K562 (cell line): Measurements from ENCODE around the gene COL7A1. TPM values are rescaled to one million over a fixed set of nuclear protein-coding genes. Genes with fewer than 3 reads are reported as not detected.

Source experiments
- ATAC-seq: fragments of 200-7000 bp; cut with Tn5 transposase; 3 replicates; pipeline ENCODE4 v1.9.1; 2020; ENCODE audit warnings: moderate library complexity
- BruUV-seq: library from RNA; stranded (reverse); fragments of 400-500 nt; replicated peaks from 2 replicates; lab custom pipeline; 2021; lab: Mats Ljungman, UMichigan
- CTCF ChIA-PET: fragments of 300-600 bp; formaldehyde crosslinking; extraction: SDS; loops from one replicate; lab custom pipeline; 2021; ENCODE audit warnings: low intra/inter-chr PET ratio; lab: Yijun Ruan, JAX
- POLR2A ChIA-PET: fragments of 300-600, 350-650 bp; sonication (Branson Sonifier 250); formaldehyde crosslinking; extraction: SDS; loops from one replicate; lab custom pipeline; 2021; ENCODE audit warnings: antibody characterized with exemption, inconsistent platforms; lab: Yijun Ruan, JAX
- DNase-seq, 4 experiments: peaks; one replicate each; pipeline versions ENCODE4 v3.0.0 to v3.0.0-alpha.2; 2011 to 2018; ENCODE audit warnings: low spot score in 3 of 4, mixed read lengths in 3 of 4; ENCODE audit errors: extremely low read depth in 1 of 4
- FAIRE-seq: peaks from 2 replicates; lab custom pipeline; 2011; peaks lifted over from hg19 to GRCh38; lab: Jason Lieb, UNC
- H2AFZ ChIP-seq: 2 replicates; pipeline ENCODE4 v1.6.0; 2011; ENCODE audit warnings: low read depth, low read length, control low read depth, inconsistent platforms
- H3K27ac ChIP-seq: fragments of 200-600 bp; 3 replicates; pipeline ENCODE4 v1.8.0; 2011; ENCODE audit warnings: low read depth, mild to moderate bottlenecking, control low read depth, inconsistent platforms, low read length, moderate library complexity, mixed read lengths; ENCODE audit errors: extremely low read depth
- H3K27me3 ChIP-seq, 2 experiments: fragments of 300-600 bp in 1 of 2; 2 replicates in 1 of 2; 3 replicates in 1 of 2; pipeline versions ENCODE4 v1.6.0 to v1.8.0; 2011; ENCODE audit warnings: inconsistent platforms in 2 of 2, low read length in 2 of 2, mild to moderate bottlenecking in 1 of 2, mixed read lengths in 1 of 2, moderate library complexity in 1 of 2; ENCODE audit not compliant: control insufficient read depth in 2 of 2, insufficient read depth in 2 of 2
- H3K36me3 ChIP-seq: fragments of 300-600 bp; 3 replicates; pipeline ENCODE4 v1.8.0; 2011; ENCODE audit warnings: mild to moderate bottlenecking, low read length, inconsistent platforms; ENCODE audit not compliant: control insufficient read depth, insufficient read depth
- H3K4me1 ChIP-seq, 2 experiments: fragments of 200-600 bp in 1 of 2; replicated peaks in 1 of 2; 2 replicates in 1 of 2; 3 replicates in 1 of 2; pipeline versions ENCODE4 v1.5.1 to v1.8.0; 2011; ENCODE audit warnings: inconsistent platforms in 2 of 2, low read length in 2 of 2, mild to moderate bottlenecking in 1 of 2, mixed read lengths in 1 of 2, moderate library complexity in 1 of 2; ENCODE audit not compliant: control insufficient read depth in 2 of 2, insufficient read depth in 2 of 2
- H3K4me2 ChIP-seq: 2 replicates; pipeline ENCODE4 v1.6.1; 2011; ENCODE audit warnings: low read length, control low read depth, inconsistent platforms, mixed read lengths; ENCODE audit not compliant: insufficient read depth
- H3K4me3 ChIP-seq: fragments of 200-600 bp; sonication (generic), shearing (Covaris generic); 2 replicates; pipeline ENCODE4 v1.5.1; 2016; ENCODE audit warnings: control low read depth, inconsistent platforms
- H3K79me2 ChIP-seq: fragments of 200-600 bp; 3 replicates; pipeline ENCODE4 v1.8.0; 2011; ENCODE audit warnings: low read length, inconsistent platforms; ENCODE audit not compliant: control insufficient read depth, insufficient read depth
- H3K9ac ChIP-seq, 2 experiments: 2 replicates each; pipeline versions ENCODE4 v1.6.0 to v1.6.1; 2011; ENCODE audit warnings: low read depth in 2 of 2, low read length in 2 of 2, control low read depth in 1 of 2, inconsistent platforms in 1 of 2, mild to moderate bottlenecking in 1 of 2, mixed read lengths in 1 of 2; ENCODE audit not compliant: insufficient read depth in 1 of 2
- H3K9me1 ChIP-seq: one replicate; pipeline ENCODE4 v1.6.0; 2011; ENCODE audit warnings: inconsistent platforms, mild to moderate bottlenecking, low read length, moderate library complexity; ENCODE audit not compliant: control insufficient read depth, insufficient read depth
- H3K9me3 ChIP-seq: replicated peaks from 2 replicates; pipeline ENCODE4 v1.5.1; 2011; ENCODE audit warnings: low read depth, low read length, inconsistent platforms; ENCODE audit not compliant: control insufficient read depth, insufficient read depth
- H4K20me1 ChIP-seq: replicated peaks from 2 replicates; pipeline ENCODE4 v1.6.1; 2011; ENCODE audit warnings: low read length, inconsistent platforms, mixed read lengths; ENCODE audit not compliant: control insufficient read depth, insufficient read depth
- BRF1 ChIP-seq: IDR thresholded peaks from 3 replicates; pipeline ENCODE4 v1.6.1; 2011; ENCODE audit warnings: borderline replicate concordance, mild to moderate bottlenecking; ENCODE audit not compliant: insufficient read length; ENCODE audit errors: extremely low read depth
- CBFA2T2 ChIP-seq: fragments of 450-650 bp; conservative IDR thresholded peaks from 2 replicates; pipeline ENCODE4 v1.6.1; 2017; ENCODE audit warnings: mild to moderate bottlenecking
- CBFA2T3 ChIP-seq: fragments of 450-650 bp; IDR thresholded peaks from 2 replicates; pipeline ENCODE4 v1.6.1; 2017
- ESRRA ChIP-seq: fragments of 450-650 bp; IDR thresholded peaks from 2 replicates; pipeline ENCODE4 v1.6.1; 2014; ENCODE audit warnings: low read depth, mild to moderate bottlenecking, moderate library complexity, borderline replicate concordance
- FOXK1 ChIP-seq: sonication (generic); formaldehyde crosslinking; IDR thresholded peaks from 2 replicates; pipeline ENCODE4 v1.8.0; 2022; ENCODE audit warnings: missing genetic modification reagents, mild to moderate bottlenecking, borderline replicate concordance
- MYNN ChIP-seq, 2 experiments: sonication (generic); formaldehyde crosslinking in 1 of 2; IDR thresholded peaks; 2 replicates each; pipeline versions ENCODE4 v1.5.0 to v1.6.1; 2016 to 2020; ENCODE audit warnings: antibody characterized with exemption in 1 of 2, missing genetic modification reagents in 1 of 2
- PHB2 ChIP-seq: fragments of 450-650 bp; IDR thresholded peaks from 2 replicates; pipeline ENCODE4 v1.6.1; 2017; ENCODE audit warnings: low read depth
- SAFB2 ChIP-seq: fragments of 200-400 bp; formaldehyde crosslinking; IDR thresholded peaks from 2 replicates; pipeline ENCODE4 v1.6.1; 2018; ENCODE audit warnings: borderline replicate concordance, low read length, low read depth, moderate library complexity; ENCODE audit not compliant: severe bottlenecking
- SIRT6 ChIP-seq: IDR thresholded peaks from one replicate; pipeline ENCODE4 v1.6.1; 2012; ENCODE audit warnings: low read depth, mild to moderate bottlenecking, control low read depth, inconsistent platforms, low read length, moderate library complexity
- SMAD2 ChIP-seq: fragments of 150-350 bp; IDR thresholded peaks from 2 replicates; pipeline ENCODE4 v1.6.1; 2014; ENCODE audit warnings: low read depth, mild to moderate bottlenecking, low read length
- ZBTB9 ChIP-seq: fragments of 450-650 bp; formaldehyde crosslinking; IDR thresholded peaks from 2 replicates; pipeline ENCODE4 v1.4.0; 2020; ENCODE audit warnings: mild to moderate bottlenecking, moderate library complexity
- ZC3H4 ChIP-seq: sonication (generic); formaldehyde crosslinking; IDR thresholded peaks from 2 replicates; pipeline ENCODE4 v1.9.0; 2021; ENCODE audit warnings: missing genetic modification reagents, borderline replicate concordance
- ZNF134 ChIP-seq: fragments of 250-450 bp; sonication (Bioruptor Pico); conservative IDR thresholded peaks from 2 replicates; pipeline ENCODE4 v1.4.0; 2020
- ZNF395 ChIP-seq: fragments of 200-800 bp; sonication (Bioruptor generic); IDR thresholded peaks from 2 replicates; pipeline ENCODE4 v1.6.1; 2017; ENCODE audit warnings: missing genetic modification characterization, missing compliant biosample characterization
- ZNF76 ChIP-seq: fragments of 250-450 bp; sonication (Bioruptor Pico); IDR thresholded peaks from 2 replicates; pipeline ENCODE4 v1.4.0; 2020; ENCODE audit warnings: mild to moderate bottlenecking, moderate library complexity, borderline replicate concordance
- WGBS: fragments of 100-300 bp; shearing (Covaris generic); methylation state at CpG from one replicate; pipeline ENCODE4 v1.1.6; 2016; ENCODE audit warnings: low coverage, mixed read lengths; ENCODE audit not compliant: insufficient coverage; ENCODE audit errors: missing lambda C conversion rate; 5-methylcytosine and 5-hydroxymethylcytosine counted together
- in situ Hi-C: fragments of 300-500 bp; cut with MboI; formaldehyde crosslinking; loops from 4 replicates; pipeline ENCODE4 v1.15.0; 2018; ENCODE audit warnings: inconsistent platforms, mixed read lengths
- intact Hi-C: fragments of 100-400 bp; cut with micrococcal nuclease; formaldehyde crosslinking; loops from 2 replicates; pipeline ENCODE4 v1.14.2; 2022
- polyA plus RNA-seq, 8 experiments: library from polyadenylated mRNA; depleted of rRNA in 4 of 8; stranded (reverse) in 5 of 8; unstranded in 3 of 8; fragments of >200 nt; fragmentation: Nextera tagmentation in 2 of 8; fragmentation: Illumina TruSeq in 1 of 8; extraction: Ambion mirVana in 2 of 8; extraction: Trizol in 1 of 8; gene quantifications; 2 replicates each; pipeline versions ENCODE4 v1.2.1 to v1.2.3, GENCODE V29; 2011 to 2014; ENCODE audit warnings: inconsistent platforms in 1 of 8, missing spikeins in 1 of 8
- total RNA-seq, 7 experiments: library from RNA; depleted of rRNA in 6 of 7; stranded (reverse); fragments of >200 nt in 6 of 7; fragmentation: Illumina TruSeq in 2 of 7; extraction: Trizol in 2 of 7; gene quantifications; 2 replicates each; pipeline versions ENCODE4 v1.2.1 to v1.2.3, GENCODE V29; 2011 to 2021; ENCODE audit warnings: low replicate concordance in 1 of 7
- TF ChIP-seq, protein P1 (sequence below): sonication (generic); formaldehyde crosslinking; IDR thresholded peaks from 2 replicates; pipeline ENCODE4 v1.8.1; 2022; ENCODE audit warnings: missing genetic modification reagents

Gene COL7A1
- total and polyA plus RNA-seq, 9 of the 15 experiments (the other 6 are each of a cell fraction or from before 2014, with no cell fraction given) = 0.09 to 0.66 (median 0.35) TPM; not detected in 3

GRCh38 chr3:48592519-48593087 lies 2.5 kb downstream of the COL7A1 start:
- intact Hi-C loops (no loop called here), in situ Hi-C loops (no loop called here)
- Histone ChIP-seq H3K4me1 (peaks cover 12 to 48% of the 10 kb centered on the region in 2 experiments; a peak in 4 of 5 replicates), H3K4me2 (no peak overlapping the region), H3K9me3 (no peaks in the 10 kb centered on the region), H2AFZ (no peak overlapping the region), H3K27me3 (peaks cover 0 to 31% of the 10 kb centered on the region in 2 experiments; a peak in 3 of 5 replicates), H3K79me2 (no peaks in the 10 kb centered on the region), H3K9me1 (no peaks in the 10 kb centered on the region), H4K20me1 (no peaks in the 10 kb centered on the region), H3K4me3 (no peak overlapping the region), H3K36me3 (0 out of 3 replicates have a peak, but pooled peaks cover 4% of the 10 kb centered on the region), H3K27ac (no peak overlapping the region), H3K9ac (peak overlapping the region in 1 of 2 experiments; percentile 68; a peak in 2 of 4 replicates)
- WGBS = 18% methylated on average over 12 of the region's 21 CpGs
- no peak for FAIRE-seq
- ChIA-PET POLR2A (interaction anchor here (1.0 kb wide), 1 partner anchor 153 kb away, joined by 4 read pairs; no protein-coding TSS in a partner anchor), CTCF (no interaction called here)
- ATAC-seq = 0 out of 3 replicates have a peak, but pooled peaks have one; percentile 8
- DNase-seq = peak in 1 of 4 experiments; percentile 27
- BruUV-seq = no TSS peak
- peak; percentile 60 for TF ChIP-seq CBFA2T3
- TF ChIP-seq BRF1 = no peak
- TF ChIP-seq ESRRA = no peak
- TF ChIP-seq ZBTB9 (CRISPR knock-in tag) = no peak
- no peak for TF ChIP-seq SAFB2
- peak; percentile 33 for TF ChIP-seq CBFA2T2
- TF ChIP-seq FOXK1 (CRISPR knock-in tag) = no peak
- no peak for TF ChIP-seq ZNF395 (CRISPR knock-in tag)
- TF ChIP-seq, protein P1, sequence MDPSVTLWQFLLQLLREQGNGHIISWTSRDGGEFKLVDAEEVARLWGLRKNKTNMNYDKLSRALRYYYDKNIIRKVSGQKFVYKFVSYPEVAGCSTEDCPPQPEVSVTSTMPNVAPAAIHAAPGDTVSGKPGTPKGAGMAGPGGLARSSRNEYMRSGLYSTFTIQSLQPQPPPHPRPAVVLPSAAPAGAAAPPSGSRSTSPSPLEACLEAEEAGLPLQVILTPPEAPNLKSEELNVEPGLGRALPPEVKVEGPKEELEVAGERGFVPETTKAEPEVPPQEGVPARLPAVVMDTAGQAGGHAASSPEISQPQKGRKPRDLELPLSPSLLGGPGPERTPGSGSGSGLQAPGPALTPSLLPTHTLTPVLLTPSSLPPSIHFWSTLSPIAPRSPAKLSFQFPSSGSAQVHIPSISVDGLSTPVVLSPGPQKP (CRISPR knock-in tag) = no peak
- no peak for TF ChIP-seq ZNF76
- TF ChIP-seq PHB2 = no peak
- no peak for TF ChIP-seq MYNN (IDR thresholded peaks at IDR 0.05)
- TF ChIP-seq MYNN (CRISPR knock-in tag; IDR thresholded peaks at IDR 0.05) = no peak
- no peak for TF ChIP-seq ZC3H4 (CRISPR knock-in tag)
- no peak for TF ChIP-seq ZNF134
- no peak for TF ChIP-seq SMAD2
- no peak for TF ChIP-seq SIRT6
